H1 (cell line): ENCODE results near the gene KLHDC7B. TPM values are rescaled to one million over a fixed set of nuclear protein-coding genes. Genes with fewer than 3 reads are reported as not detected.

Experiments used
- CHD1 ChIP-seq: IDR thresholded peaks from 2 replicates; pipeline ENCODE4 v1.6.1; 2012; ENCODE audit warnings: low read depth, low read length, improper control_type of control experiment
- EP300 ChIP-seq, 2 experiments: IDR thresholded peaks; 1 replicate in 1 of 2; 2 replicates in 1 of 2; pipeline ENCODE4 v1.6.1; 2011 to 2012; ENCODE audit warnings: low read depth in 2 of 2, low read length in 2 of 2, mild to moderate bottlenecking in 2 of 2, borderline replicate concordance in 1 of 2, inconsistent platforms in 1 of 2, moderate library complexity in 1 of 2
- FOSL1 ChIP-seq: IDR thresholded peaks from 2 replicates; pipeline ENCODE4 v1.6.1; 2011; ENCODE audit warnings: mild to moderate bottlenecking, low read depth, low read length, moderate library complexity; ENCODE audit not compliant: insufficient read depth
- POLR2AphosphoS5 ChIP-seq: IDR thresholded peaks from 2 replicates; pipeline ENCODE4 v1.6.1; 2011; ENCODE audit warnings: low read depth, low read length
- RBBP5 ChIP-seq: IDR thresholded peaks from 2 replicates; pipeline ENCODE4 v1.7.1; 2012; ENCODE audit warnings: low read depth, mild to moderate bottlenecking, inconsistent platforms, low read length, moderate library complexity, borderline replicate concordance
- polyA plus RNA-seq, 7 experiments: library from polyadenylated mRNA; depleted of rRNA in 3 of 7; stranded (reverse) in 5 of 7; unstranded in 2 of 7; fragments of >200 nt in 5 of 7; fragments of 200-250 nt in 2 of 7; gene quantifications; 1 replicate in 5 of 7; 2 replicates in 1 of 7; 4 replicates in 1 of 7; pipeline versions ENCODE4 v1.2.1 to v1.2.3, GENCODE V29; 2011 to 2013; ENCODE audit warnings: missing spikeins in 2 of 7, mixed read lengths in 2 of 7
- total RNA-seq: library from RNA; stranded (reverse); fragmentation: NEBNext Ultra II Directional; extraction: Animal tissue kit (Norgen Biotek cat#: 25700); gene quantifications from 2 replicates; pipeline ENCODE4 v1.2.1, GENCODE V29; 2021

Gene KLHDC7B
- total and polyA plus RNA-seq, 2 of the 8 experiments (the other 6 are each of a cell fraction or from before 2014, with no cell fraction given): not detected

DNA sequence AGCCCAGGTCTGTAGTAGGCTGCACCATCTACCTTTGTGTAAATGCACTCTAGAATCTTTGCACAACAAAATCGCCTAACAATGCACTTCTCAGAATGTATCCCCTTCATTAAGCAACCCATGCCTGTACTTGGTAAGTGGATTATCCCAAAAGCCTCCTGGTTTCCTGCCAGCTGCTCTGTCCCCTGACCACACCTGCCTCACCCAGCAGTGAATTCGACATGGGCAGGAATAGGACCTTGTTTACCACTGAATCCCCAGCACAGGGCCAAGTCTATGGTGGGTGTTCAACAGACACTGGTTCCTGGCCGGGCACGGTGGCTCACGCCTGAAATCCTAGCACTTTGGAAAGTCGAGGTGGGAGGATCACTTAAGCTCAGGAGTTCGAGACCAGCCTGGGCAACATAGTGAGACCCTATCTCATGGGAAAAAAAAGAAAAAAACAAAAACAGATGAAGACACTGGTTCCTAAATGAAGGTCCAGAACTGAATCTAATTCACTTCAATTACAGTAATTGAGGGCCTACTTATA lies 22.1 kb downstream of the KLHDC7B start (continued):
- TF ChIP-seq EP300 (IDR thresholded peaks at IDR 0.05; ENCODE audit: borderline replicate concordance in 1 of 2, low read depth in 2 of 2, low read length in 2 of 2) (no peak), FOSL1 (no peak), CHD1 (no peak), RBBP5 (no peak), POLR2AphosphoS5 (no peak)
- TF ChIP-seq, all 59 proteins: peak for 0
